Activated T-cell treated with anti-CD3 and anti-CD28 coated beads for 1 hour (primary cell): Measurements from ENCODE around the gene NSMCE1.

Experiments used
- DNase-seq: peaks from one replicate; pipeline ENCODE4 v3.0.0-alpha.2; 2020; ENCODE audit warnings: low read depth

The NSMCE1 gene

GRCh38 chr16:27242868-27243590 is 25.5 kb downstream of the NSMCE1 start:
- no peak for DNase-seq

DNA sequence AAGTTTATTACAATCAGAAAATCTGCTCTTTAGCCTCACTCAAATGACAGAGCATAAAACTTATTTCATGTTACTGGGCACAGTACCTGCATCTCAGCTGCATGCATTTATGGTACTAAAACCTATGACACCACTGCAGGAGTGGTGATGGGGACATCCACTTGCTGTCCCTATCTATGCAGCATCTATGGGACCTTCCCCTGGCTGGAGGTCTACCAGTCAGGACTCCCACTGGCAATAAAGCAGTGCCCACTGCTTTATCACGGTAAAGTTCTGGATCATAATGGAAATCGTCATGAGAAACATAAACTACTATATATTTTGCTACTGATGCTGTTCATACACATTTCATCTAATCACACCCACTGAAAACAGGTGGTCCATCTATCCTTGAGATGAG is 26.2 kb downstream of the NSMCE1 start:
- DNase-seq = no peak

DNA sequence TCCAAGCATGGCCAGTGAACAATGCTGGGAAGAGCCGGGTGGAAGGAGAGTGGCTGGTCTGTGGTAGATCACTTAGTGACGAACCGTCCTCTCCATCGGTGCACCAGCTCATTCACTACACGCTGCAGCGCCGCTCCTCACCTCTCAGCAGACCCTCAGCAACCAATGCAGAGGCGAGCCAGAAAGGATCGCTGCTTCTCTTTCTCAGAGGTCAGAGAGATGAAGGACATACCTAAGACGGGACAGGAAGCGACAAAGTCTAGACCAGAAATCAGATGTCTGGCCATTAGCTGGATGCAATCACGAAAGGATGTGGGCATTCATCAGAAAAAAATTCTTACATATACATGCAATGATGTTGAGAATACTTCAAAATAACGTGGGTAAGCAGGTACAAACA is 26.9 kb downstream of the NSMCE1 start:
- DNase-seq = no peak

- no peak for DNase-seq
These were observed 27.5 kb downstream of the NSMCE1 start for GRCh38 chr16:27240948-27241531.

DNA sequence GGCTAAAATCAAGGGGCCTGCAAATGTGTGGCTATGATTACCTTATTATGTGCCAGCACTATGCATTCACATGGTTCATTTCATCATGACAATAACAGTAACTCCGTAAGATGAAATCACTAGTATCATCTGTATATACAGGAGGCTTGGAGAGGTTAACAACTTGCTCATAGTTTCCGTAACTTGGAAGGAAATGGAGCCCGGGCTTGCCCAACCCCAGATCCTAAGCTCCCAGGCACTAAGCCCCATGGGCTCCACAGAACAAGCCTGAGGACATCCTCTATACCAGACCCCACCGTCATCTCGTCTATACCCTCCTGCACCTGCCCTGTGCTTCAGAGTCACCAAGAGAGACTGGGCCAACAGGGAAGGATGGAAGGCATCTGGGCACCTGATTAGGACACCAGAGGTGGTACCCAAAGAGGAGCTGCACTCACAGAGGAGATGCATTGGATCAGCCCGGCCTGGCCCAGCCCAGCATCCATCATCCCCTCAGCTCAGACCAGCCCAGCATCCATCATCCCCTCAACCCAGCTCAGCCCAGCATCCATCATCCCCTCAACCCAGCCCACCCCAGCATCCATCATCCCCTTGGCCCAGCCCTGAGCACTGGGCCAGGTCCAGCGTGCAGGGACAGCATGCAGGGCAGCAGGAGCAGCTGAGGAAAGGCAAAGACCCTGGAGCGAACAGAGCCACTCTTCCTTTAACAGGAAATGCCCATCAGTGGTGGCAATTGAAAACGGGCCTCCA is 28.5 kb downstream of the NSMCE1 start:
- DNase-seq = no peak

GRCh38 chr16:27239026-27239425 is 29.5 kb downstream of the NSMCE1 start:
- DNase-seq = no peak

GRCh38 chr16:27238591-27238990 is 30.0 kb downstream of the NSMCE1 start:
- DNase-seq = no peak

DNA sequence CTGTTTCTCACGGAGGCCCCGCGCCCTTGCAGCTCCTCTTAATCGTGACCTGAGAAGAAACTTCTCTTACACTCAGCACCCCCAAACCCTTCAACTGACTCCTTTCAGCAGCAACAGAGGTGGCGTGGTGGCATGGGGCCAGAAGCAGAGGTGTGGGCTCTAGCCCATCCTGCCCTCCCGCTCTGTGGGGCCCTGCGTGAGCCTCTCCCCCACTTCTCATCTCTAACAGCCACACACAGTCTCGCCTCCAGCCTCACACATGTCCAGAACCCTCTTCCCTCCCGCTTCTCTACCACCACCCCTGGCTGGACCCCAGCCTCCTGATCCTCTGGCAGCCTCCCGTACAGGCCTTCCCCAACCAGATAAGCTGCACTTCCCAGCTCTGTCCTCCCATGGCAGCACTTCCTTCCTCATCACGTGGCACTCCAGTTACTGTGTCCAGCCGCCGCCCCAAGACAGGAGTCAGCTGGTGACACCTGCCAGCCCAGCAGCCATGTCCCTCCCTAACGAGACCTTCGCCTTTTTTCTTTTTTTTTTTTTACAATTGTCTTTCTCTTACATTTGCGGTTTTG is 30.5 kb downstream of the NSMCE1 start:
- DNase-seq = no peak

DNA sequence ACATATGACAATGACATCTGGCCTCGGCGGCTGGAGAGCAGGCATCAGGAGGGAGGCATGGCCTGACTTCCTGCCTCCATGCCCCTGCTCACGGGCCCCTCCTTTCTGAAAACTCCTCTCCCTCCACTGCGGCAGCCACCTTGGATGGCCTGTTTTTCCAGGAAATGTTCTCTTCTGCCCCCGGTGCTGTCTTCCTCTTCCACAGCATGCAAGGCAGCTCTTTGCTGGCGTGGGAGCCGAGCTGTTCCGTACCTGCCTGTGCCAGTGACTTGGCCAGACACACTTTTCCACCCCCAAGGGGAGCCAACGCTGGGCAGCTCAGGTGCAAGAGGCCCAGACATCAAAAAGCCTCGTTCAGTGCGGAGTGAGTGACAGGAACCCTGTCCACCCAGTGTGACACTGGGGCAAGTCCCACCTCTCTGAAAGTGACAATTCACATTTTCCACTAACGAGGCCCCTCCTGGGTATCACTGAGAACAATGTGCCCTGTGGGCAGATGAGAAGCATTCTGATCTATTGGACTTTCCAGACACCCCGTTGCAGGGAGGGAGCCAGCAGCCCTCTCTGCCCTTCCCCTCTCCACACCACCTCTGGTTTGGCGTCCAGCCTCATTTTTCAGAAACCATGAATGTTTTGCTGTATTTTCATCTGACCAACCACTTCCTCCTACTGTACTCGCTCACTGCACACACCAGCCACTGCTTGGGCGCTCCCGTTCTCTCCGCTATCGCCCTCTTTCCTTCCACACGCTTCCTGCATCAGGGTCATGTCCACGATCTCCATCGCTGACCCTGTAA is 31.2 kb downstream of the NSMCE1 start:
- peak; percentile 55 for DNase-seq

DNA sequence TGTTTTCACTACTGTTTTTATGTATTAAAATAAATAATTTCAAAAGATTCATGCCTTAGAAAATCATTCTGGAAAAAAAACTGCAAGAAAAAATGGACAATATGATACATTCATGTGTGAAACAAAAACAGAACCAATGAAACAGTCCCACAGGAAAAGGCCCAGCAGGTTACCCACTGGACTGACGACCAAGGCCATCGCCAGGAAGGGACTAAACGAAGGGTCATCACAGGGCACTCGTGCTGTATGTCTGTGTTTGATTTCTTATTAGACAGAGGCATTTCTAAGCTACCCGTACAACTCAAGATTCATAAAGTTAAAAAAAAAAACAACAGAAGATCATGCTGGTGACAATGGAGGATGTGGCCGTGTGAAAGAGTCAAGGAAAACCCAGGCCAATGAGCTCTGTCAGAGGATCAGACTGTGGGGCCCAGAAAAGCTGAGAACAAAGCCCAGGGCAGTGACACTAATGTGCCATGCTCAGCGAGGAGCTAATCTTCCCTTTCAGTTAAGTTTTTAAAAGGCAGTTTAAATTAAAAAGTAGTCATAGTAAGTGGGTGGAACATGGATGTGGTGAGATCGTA is 31.8 kb downstream of the NSMCE1 start:
- DNase-seq = no peak

GRCh38 chr16:27235938-27236245 is 32.7 kb downstream of the NSMCE1 start:
- DNase-seq = no peak

GRCh38 chr16:27235055-27235937 is 33.3 kb downstream of the NSMCE1 start:
- peak; percentile 74 for DNase-seq

- no peak for DNase-seq
These were observed 34.0 kb downstream of the NSMCE1 start for GRCh38 chr16:27234603-27235002.

DNA sequence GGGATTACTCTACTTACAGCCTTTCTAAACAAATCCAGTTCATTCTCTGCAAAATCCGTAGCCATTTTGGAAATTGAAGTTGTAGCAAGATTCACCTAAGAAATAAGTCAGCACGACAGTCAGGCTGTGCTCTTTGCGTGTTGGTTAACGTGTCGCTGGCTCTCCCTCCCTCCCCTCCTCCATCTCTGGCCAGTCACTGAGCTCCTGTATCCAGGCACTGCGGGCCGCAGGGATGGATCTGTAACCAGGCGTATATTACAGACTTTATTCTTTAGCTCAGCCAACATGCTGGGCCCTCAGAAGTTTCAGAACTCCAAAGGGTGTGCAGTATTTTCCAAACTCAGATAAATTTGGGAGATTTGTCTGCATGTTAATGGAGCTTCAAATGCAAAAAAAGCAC is 34.4 kb downstream of the NSMCE1 start:
- no peak for DNase-seq

DNA sequence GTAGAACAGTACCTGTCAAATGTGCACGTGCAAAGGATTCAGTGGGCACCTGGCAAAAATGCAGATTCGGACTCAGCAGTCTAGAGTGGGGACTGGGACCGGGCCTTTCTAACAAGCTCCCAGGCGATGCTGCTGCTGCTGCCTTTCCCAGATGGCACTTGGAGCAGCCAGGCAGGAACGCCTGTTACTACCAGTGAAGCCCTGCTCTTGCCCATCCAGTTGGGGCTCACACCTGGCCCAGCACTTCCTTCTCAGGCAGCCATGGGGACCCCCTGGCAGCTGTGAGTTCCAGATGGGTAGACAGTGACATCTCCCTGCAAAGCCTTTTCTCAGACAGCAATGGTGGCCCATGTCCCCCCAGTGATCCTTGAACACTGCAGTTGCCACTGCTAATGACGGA is 34.8 kb downstream of the NSMCE1 start:
- no peak for DNase-seq

DNA sequence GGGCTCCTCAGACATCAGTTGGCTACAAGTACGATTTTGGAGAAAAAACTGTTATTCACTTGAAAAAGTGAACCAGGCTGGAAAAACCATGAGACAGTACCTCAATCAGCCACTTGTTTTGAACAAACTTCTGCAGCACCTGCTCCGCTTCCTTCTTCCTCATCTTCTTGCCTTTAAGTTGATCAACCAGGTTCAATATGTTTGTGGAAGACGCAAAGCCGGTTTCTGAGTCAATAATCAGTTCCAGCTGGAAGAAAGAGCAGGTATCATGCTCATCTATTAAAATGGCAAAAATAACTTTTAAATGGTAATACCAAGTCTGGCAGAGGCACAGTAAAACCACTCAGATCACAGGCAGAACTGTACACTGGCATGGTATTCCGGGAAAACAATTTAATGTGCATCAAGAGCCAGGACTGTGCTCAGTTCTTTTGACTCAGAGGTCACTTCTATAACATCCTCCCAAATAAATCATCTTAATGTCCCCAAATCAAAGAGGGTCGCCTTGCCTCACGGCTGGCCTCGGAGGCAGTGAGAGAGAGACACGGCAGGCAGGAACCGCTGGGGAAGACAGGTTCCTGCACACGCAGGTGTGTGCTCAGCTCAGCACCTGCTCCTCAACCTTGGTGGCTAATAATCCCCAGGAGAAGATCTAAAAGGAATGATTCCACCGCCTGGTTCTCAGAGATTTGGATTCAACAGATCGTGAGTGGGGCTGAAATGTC is 35.5 kb downstream of the NSMCE1 start:
- no peak for DNase-seq

DNA sequence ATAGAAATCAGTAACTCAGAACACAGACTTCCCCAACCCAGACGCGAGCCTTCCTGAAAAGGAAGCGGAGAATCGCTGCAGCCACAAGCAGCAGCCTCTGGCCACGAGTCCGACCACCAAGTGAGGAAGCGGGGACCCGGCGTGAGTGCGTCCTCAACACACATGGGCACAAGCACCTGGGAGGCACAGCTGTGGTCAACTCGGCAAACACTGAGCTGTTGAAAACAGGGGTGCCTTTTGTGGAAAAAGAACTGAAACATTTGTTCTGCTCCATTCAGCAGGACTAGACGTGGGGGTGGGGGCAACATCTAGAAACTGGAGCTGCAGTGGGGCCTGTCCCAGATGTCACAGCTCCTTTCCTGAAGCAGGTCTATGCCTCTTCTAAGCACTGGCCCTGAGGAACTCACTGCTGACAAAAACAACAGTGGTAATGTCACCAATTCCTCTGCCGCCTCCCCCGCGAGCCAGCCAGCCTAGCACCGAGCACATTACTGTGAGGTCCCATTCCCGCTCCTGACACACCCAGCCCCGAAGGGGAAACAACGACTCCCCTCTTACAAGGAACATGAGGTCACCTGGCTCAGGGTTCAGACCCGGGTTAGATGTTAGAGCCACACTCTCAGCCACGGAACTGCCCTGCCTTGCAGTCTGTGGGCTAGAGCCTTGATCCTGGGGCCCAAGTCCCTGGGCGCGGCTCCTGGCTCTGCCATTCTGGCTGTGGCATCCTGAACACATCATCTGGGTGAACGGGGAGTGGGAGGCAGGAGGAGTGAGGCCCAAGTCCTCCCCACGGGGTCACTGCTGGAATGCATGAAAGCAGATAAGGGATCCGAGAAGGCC is 36.3 kb downstream of the NSMCE1 start:
- DNase-seq = no peak

- no peak for DNase-seq
These were observed 36.9 kb downstream of the NSMCE1 start for GRCh38 chr16:27231692-27232060.

DNA sequence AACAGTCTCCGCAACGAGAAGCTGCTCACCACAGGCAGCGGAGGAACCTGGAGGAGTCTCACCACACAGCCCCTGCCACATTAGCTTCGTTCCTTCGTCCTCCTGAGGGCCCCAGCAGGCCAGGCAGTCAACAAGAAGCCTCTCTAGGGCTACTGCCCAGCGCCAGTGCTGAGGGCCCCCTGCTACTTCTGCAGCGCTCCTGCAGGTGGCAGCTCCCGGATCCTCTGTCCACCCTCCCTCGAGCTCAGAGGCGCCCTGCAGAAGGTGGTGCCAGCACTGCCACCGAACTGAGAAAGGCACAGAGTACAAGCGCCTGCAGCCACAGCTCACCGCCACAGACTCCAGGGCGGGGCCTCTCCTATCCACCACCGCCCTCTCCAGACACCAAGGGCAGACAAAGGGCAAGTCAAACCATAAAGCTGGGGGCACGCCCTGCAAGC is 38.0 kb downstream of the NSMCE1 start:
- DNase-seq = peak; percentile 64
